GM18909 (cell line): ENCODE results near the gene ERGIC1.
A peak's percentile ranks its signal among the peaks of the same experiment; 100 is the strongest.
"Not testable (repeated sequence)": the region's sequence is repeated elsewhere in the genome, so short reads cannot be mapped to it uniquely, and the experiment has no call there.

Source experiments
- ATAC-seq: cut with Tn5 transposase; IDR thresholded peaks from one replicate; pipeline ENCODE4 v1.9.1; 2021; ENCODE audit warnings: mild to moderate bottlenecking; ENCODE audit not compliant: unreplicated experiment, poor library complexity

Gene ERGIC1

DNA sequence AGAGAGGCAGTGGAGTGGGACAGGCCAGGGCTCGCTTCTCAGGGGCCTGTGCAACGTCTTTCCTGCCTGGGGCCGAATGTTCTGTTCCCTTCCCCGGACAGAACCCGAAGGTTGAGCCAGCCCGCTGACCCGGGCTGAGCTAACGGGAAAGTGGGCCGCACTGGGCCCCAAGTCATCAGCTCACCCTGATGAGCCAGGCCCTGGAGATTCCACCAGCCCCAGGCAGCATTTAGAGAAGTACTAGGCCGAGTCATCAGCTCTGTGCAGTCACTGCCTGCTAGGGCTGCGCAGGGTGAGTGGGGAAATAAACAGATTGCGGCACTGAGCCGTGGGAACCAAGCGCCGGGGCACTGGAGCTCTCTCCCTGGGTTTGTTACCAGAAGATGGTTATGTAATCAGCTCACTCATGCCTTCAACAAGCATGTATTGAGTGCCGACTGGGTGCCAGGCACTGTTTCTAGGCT lies 33.9 kb upstream of the ERGIC1 start:
- ATAC-seq: no peak

GRCh38 chr5:172801179-172801671 lies 32.8 kb upstream of the ERGIC1 start:
- ATAC-seq: no peak

DNA sequence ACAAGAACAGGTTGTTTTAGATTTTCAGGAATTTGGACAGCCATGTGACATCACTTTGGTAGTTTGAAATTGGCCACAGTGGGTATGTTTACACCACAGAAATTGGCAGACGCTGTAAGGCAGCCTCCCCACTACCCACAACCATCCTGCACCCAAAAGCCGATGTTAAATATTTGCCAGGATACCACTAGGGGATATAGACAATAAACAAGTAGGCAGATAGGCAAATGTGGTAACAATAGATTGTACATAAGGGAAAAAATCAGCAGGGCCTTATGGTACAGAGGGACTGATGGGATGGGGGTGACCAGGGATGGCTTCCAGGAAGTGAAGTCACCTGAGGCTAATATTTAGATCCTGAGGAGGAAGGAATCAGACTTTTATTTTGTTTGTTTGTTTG lies 31.9 kb upstream of the ERGIC1 start:
- ATAC-seq: no peak

- ATAC-seq: no peak
Measured at GRCh38 chr5:172802567-172803176, 31.4 kb upstream of the ERGIC1 start.

DNA sequence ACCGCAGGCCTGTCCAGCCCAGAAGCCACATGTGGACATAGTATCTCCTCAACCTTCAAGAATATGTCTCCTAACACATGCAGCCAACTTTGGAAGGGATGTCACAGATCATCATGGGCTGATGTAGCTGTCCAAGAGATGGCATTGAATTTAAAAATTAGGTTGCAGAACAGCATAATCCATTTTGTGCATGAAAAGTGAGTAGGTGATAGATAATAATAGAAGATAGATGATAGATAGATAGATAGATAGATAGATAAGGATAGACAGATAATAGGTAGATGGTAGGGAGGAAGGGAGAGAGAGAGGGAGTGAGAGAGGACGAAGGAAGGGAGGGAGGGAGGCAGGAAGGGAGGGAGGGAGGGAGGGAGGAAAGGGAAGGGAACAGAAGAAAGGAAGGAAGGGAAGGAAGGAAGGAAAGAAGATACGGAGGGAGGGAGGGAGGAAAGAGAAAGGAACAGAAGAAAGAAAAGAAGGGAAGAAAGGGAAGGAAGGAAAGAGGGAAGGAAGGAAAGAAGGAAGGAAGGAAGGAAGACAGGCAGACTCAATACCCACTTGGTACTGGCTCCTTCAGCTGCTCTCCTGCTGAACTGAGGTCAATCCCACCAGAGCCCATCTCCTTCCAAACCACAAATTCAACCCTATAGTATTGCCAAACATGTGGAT lies 28.9 kb upstream of the ERGIC1 start:
- no peak for ATAC-seq

DNA sequence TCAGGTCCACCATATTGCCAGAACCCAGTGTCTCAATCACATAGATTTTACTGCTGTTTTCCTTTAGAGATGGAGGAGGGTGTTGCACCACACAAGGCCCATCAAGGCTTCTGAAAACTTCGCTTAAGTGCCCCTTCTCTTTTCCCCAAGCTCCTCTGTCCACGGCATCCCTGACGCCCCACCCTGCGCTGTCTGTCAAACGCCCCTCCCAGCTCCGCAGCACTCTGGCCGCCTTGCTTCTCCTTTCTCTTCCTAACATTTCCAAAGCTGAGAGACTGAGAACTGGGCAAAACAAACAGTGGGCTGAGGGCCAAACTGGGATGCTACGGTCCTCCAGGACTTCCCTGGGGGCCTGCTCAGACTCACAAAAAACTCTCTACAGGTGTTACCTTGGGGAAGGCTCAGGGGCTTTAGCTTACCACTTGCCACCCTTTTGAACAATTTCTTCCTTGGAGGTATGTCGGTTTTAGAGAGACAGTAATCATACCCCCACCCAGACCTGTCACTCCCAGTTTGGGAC lies 28.3 kb upstream of the ERGIC1 start:
- no peak for ATAC-seq

GRCh38 chr5:172806897-172807672 lies 27.0 kb upstream of the ERGIC1 start:
- peak; percentile 91 for ATAC-seq

DNA sequence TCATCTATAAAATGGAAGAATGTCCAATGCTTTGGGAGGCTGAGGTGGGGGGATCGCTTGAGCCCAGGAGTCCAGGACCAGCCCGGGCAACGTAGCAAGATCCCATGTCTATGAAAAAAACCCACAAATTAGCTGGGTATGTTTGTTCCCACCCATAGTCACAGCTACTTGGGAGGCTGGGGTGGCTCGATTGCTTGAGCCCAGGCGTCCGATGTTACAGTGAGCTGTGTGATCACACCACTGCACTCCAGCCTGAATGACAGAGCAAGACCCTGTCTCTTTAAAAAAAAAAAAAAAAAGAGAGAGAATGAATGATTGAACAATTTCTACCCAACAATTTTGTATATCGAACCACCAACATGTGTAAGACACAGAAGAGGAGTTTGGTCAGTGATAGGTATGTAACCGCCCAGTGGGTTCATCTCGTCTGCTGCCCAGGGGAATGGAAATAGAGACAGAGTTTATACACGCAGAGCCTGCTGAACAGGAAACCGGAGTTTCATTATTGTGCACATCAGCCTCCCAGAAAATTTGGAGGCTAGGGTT lies 26.2 kb upstream of the ERGIC1 start:
- ATAC-seq: no peak

GRCh38 chr5:172809774-172810173 lies 24.3 kb upstream of the ERGIC1 start:
- no peak for ATAC-seq

DNA sequence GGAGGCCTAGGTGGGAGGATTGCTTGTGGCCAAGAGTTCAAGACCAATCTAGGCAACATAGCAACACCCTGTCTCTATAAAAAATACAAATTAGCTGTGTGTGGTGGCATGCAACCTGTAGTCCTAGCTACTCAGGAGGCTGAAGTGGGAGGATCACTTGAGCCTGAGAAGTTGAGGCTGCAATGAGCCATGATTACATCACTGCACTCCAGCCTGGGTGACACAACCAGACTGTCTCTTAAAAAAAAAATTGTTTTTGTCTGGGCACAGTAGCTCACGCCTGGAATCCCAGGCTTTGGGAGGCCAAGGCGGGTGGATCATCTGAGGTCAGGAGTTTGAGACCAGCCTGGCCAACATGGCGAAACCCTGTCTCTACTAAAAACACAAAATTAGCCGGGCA lies 23.1 kb upstream of the ERGIC1 start:
- not testable (repeated sequence) for ATAC-seq

- no peak for ATAC-seq
Measured at GRCh38 chr5:172815631-172816030, 18.4 kb upstream of the ERGIC1 start.

DNA sequence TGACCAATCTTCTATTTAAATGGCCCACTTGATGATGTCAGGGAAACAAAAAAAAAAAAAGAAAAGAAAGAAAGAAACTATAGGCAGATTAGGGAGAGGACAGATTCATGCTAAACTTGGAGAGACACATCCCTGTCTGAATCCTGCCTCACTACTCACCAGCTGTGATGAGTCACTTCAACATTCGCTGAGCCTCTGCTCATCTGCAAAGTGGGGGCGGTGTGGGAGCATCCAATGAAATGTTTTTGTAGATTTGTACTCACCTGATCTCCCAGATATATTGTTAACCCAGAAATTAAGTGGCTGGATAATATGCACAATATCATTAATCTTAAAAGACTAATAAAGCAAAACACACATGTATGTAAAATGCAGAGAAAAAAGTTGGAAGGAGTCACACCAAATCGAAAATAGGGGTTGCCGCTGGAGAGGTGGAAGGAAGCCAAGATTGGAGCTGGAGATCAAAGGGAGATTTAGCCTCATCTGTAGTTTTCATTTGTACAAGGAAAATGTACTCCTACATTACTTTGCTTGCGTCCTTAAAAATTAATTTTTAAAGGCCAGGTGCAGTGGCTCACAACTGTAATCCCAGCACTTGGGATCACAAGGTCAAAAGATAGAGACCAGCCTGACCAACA lies 17.0 kb upstream of the ERGIC1 start:
- ATAC-seq: no peak

GRCh38 chr5:172817664-172818063 lies 16.4 kb upstream of the ERGIC1 start:
- ATAC-seq: no peak

DNA sequence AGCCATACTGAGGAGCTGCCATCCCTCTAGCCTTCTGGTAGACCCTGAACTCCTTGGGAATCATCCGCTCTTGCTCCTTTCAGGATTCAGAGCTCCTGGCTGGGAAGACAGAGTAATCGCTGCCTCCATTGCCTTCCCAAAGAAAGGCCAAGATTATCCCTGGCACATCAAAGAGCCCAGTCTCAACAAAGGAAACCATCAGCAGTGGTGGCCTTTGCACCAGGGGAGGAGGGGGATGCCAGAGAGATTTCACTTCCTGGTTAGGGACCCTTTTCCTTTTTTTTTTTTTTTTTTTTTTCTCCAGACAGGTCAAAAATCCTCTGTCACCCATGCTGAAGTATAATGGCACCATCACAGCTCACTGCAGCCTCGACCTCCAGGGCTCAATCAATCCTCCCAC lies 16.0 kb upstream of the ERGIC1 start:
- no peak for ATAC-seq

GRCh38 chr5:172819569-172819968 lies 14.5 kb upstream of the ERGIC1 start:
- ATAC-seq: no peak

GRCh38 chr5:172820046-172820767 lies 13.8 kb upstream of the ERGIC1 start:
- no peak for ATAC-seq

GRCh38 chr5:172821340-172821985 lies 12.6 kb upstream of the ERGIC1 start:
- no peak for ATAC-seq

GRCh38 chr5:172823840-172824362 lies 10.2 kb upstream of the ERGIC1 start:
- ATAC-seq: no peak
